Natural killer cell treated with Interleukin-12 subunit alpha and Interleukin-12 subunit beta and Interleukin-15 and Interleukin-18, amount 100 ng/mL, for 72 hours (primary cell): ENCODE results near the gene SLC45A1. TPM values are rescaled to one million over a fixed set of nuclear protein-coding genes. Genes with fewer than 3 reads are reported as not detected.

Source experiments
- ATAC-seq, 2 donors: fragments of 150-1000 bp; cut with Tn5 transposase in 1 of 2; sonication (Bioruptor Pico), chemical (Tn5 transposase) in 1 of 2; 2 replicates each; pipeline ENCODE4 v1.10.0; 2021
- DNase-seq: peaks from one replicate; pipeline ENCODE4 v3.0.0; 2022; ENCODE audit warnings: low spot score
- H3K27ac Mint-ChIP-seq, 2 donors: 1 replicate in 1 of 2; 2 replicates in 1 of 2; pipeline ENCODE4 v1.8.0; 2022; ENCODE audit warnings: mixed read lengths in 2 of 2, mild to moderate bottlenecking in 1 of 2, moderate library complexity in 1 of 2
- H3K27me3 Mint-ChIP-seq, 2 donors: 1 replicate in 1 of 2; 2 replicates in 1 of 2; pipeline ENCODE4 v1.8.0; 2022; ENCODE audit warnings: mixed read lengths in 2 of 2
- H3K36me3 Mint-ChIP-seq: one replicate; pipeline ENCODE4 v1.8.0; 2022; ENCODE audit warnings: mixed read lengths
- H3K4me1 Mint-ChIP-seq, 2 donors: 1 replicate in 1 of 2; 2 replicates in 1 of 2; pipeline ENCODE4 v1.8.0; 2022; ENCODE audit warnings: low read depth in 2 of 2, mixed read lengths in 2 of 2, mild to moderate bottlenecking in 1 of 2
- H3K4me3 Mint-ChIP-seq: one replicate; pipeline ENCODE4 v1.8.0; 2022; ENCODE audit warnings: mixed read lengths
- H3K9me3 Mint-ChIP-seq: 2 replicates; pipeline ENCODE4 v1.8.0; 2022; ENCODE audit warnings: mixed read lengths
- total RNA-seq, 2 donors: library from RNA; stranded (reverse); gene quantifications; one replicate each; pipeline ENCODE4 v1.2.3, GENCODE V29; 2022

Gene SLC45A1
- total RNA-seq, 2 donors from 2014 or later: 0.22 to 0.26 TPM

DNA sequence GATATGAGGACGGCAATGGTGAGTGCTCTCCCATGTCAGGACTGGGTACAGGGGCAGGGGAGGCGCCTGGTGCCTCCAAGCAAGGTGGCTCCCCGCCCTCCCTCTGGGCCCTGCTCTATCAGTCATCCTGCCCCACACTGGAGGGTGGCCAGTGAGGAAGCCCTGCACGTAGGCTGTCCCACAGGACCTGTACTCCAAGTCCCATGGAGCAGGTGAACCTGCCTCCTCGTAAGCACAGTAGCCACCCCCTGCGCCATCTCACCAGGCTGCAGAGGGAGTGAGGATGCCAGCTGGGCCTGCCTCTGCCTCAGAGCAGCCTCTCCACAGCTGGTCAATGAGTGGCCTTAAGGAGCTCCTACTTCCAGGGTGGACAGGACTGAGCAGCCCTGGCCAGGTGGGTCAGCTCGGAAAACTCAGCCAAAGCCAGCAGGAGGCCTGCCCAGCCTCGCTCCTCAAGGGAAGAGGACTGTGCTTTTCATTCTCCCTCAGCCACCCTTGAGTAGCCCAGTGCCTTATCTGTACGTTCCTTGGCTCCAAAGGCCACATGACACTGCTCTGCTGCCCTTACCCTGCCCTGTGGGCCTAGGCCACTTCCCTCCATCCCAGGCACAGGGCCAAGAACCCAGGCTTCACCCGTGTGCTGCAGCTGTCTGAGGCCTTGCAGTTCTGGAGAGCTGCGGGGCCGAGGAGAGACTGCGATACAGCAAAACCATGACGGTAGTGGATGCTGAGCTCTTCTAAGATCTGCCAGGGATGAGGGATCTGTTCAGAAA is 39.6 kb downstream of the SLC45A1 start:
- H3K9me3 Mint-ChIP-seq: no peaks in the 10 kb centered on the region
- ATAC-seq: no peak

DNA sequence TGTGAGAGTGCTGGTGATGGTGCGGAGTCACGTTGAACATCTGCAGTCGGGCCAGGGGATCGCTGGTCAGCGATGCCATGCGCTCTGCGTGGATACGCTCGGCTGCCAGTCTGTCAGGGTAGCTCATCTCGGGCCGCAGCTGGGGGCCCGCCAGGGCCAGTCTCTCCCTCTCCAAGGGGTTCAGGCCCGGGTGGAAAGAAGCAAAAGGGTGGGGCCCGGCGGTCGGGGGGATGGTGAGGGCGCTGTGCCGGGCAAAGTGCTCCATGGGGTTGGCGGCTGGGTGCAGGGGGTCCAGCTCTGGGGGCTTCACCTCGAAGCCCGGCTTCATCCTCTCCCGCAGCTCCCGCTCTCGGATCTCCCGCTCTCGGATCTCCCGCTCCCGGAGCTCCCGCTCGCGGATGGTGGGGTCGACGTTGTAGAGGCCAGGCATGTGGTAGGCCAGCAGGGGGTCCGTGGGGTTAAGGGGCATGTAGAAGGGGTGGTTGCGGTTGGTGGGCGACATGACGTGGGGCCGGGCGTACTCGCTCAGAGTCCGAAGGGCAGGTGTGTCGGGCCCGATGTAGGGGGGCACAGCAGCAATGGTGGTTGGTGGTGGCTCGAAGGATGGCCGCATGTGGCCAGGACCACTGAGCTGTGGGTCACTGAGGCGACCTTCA is 40.5 kb downstream of the SLC45A1 start:
- Mint-ChIP-seq H3K9me3 (no peaks in the 10 kb centered on the region), H3K27ac (no peak overlapping the region), H3K4me3 (no peak overlapping the region), H3K4me1 (peaks cover 0 to 9% of the 10 kb centered on the region in 2 donors), H3K36me3 (no peaks in the 10 kb centered on the region), H3K27me3 (no peaks in the 10 kb centered on the region)
- DNase-seq: no peak
- ATAC-seq: no peak

More for the DNA sequence above, 39.6 kb downstream of the SLC45A1 start:
- Mint-ChIP-seq H3K4me3 (no peak overlapping the region), H3K4me1 (peaks cover 0 to 9% of the 10 kb centered on the region in 2 donors), H3K27me3 (no peaks in the 10 kb centered on the region), H3K27ac (no peak overlapping the region), H3K36me3 (no peaks in the 10 kb centered on the region)
- DNase-seq: no peak

DNA sequence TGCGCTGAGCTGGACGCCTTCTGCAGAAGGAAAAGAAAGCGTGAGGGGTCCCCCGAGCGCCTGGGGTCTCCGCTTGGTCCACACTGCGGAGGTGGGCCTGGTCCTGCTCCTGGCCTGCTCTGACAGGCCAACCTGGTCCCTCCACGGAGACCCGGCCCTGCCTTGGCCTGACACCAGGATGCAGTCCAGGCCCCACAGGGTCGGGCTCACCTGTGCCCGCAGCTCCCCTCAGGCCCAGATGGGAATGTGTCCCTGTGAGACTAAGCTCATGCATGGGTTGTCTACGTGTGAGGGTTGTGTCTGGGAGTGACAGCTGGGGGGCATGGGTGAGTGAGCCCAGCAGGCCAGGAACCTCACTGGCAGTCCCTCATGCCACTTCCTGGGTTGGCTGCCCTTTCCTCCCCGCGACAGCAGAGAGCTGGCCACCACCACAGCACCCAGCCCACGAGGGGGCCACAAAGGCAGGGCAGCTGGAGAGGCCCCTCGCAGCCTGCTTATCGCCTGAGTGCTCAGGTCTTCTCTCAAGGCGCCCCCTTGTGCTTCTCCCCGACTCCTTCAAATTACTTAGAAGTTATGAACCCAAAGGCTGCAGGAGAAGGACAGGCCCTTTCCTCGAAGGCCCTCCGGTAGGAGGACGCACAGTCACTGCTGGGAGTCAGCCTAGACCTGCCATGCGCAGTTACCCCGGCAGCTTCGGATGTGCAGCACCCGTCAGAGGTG is 41.1 kb downstream of the SLC45A1 start:
- Mint-ChIP-seq H3K4me3 (no peak overlapping the region), H3K27me3 (no peaks in the 10 kb centered on the region), H3K27ac (no peak overlapping the region), H3K9me3 (no peaks in the 10 kb centered on the region), H3K4me1 (peaks cover 0 to 9% of the 10 kb centered on the region in 2 donors), H3K36me3 (no peaks in the 10 kb centered on the region)
- ATAC-seq (no peak), DNase-seq (no peak)

DNA sequence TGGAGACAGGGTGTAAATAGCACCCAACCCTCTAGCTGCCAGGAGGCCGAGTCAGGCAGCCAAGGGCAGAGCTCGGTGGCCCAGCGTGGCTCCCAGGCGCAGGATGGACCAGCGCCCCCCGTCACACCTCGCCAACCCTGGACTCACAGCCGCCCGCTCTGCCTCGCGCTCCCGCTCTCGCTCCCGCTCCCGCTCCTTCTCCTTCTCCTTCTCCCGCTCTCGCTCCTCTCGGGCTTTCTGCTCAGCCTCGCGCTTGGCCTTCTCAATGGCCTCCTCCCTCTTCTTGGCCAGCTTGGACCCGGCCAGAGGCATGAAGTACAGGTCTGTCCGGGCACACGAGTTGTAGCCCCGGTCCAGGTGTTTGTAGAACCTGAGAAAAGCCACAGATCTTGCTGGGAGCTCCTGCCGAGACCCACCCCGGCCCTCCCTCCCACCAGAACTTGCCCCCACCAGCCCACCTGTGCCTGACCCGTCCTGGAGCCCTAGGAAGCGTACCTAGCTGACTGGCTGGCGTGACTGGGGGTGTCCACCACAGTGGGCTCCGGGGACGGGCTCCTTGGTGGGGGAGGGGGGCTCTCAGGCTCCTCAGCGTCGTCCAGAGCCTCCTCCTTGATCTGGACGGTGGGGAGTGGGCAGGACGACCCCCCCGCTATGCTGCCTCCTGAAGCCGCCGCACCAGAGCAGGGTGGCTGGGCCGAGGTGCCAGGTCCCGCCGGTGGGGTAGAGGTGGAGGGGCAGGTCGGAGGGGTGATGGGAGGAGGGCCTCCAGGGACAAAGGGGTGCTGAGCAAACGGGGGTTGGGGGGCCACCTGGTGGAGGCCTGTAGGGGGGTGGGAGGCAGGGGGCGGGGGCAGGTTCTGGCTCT is 41.9 kb downstream of the SLC45A1 start:
- H3K36me3 Mint-ChIP-seq: no peaks in the 10 kb centered on the region
- H3K27me3 Mint-ChIP-seq: no peaks in the 10 kb centered on the region
- peaks cover 0 to 9% of the 10 kb centered on the region in 2 donors for H3K4me1 Mint-ChIP-seq
- no peaks in the 10 kb centered on the region for H3K9me3 Mint-ChIP-seq
- H3K27ac Mint-ChIP-seq: no peak overlapping the region
- DNase-seq: no peak
- no peak for ATAC-seq
- H3K4me3 Mint-ChIP-seq: no peak overlapping the region

DNA sequence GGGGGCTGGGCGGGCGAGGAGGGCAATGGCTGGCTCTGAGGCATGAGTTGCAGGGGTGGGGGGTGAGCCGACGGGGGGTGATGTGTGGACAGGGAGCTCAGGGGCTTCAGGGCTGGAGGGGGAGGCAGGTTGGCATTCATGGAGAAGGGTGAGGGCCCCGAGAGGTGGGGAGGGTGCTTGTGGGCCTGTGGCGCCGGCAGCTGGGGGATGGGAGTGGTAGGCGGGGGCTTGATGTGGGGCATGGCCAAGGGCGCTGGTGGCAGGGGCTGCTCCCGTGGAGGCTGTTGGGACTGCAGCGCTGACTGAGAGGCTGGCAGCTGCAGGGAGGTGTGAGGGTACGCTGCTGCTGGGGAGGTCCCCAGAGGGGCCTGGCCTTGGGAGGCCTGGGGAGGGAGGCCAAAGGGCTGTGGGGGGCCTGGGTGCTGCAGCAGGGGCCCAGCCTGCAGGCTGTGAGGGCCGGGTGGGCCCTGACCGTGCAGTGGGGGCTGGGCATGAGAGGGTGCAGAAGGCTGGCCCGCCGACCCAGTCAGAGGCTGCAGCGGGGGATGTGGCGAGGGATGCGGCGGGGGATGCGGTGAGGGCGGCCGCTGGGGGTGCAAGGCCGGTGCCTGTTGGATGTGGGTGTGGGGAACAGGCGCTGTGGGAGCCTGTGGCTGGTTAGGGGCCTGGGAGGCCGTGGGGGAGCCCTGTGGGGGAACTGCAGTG is 42.7 kb downstream of the SLC45A1 start:
- H3K4me3 Mint-ChIP-seq: no peak overlapping the region
- H3K9me3 Mint-ChIP-seq: no peaks in the 10 kb centered on the region
- no peaks in the 10 kb centered on the region for H3K36me3 Mint-ChIP-seq
- H3K27me3 Mint-ChIP-seq: no peaks in the 10 kb centered on the region
- H3K4me1 Mint-ChIP-seq: peaks cover 0 to 9% of the 10 kb centered on the region in 2 donors
- no peak overlapping the region for H3K27ac Mint-ChIP-seq
- DNase-seq (no peak), ATAC-seq (peak in 1 of 2 donors; percentile 7)

DNA sequence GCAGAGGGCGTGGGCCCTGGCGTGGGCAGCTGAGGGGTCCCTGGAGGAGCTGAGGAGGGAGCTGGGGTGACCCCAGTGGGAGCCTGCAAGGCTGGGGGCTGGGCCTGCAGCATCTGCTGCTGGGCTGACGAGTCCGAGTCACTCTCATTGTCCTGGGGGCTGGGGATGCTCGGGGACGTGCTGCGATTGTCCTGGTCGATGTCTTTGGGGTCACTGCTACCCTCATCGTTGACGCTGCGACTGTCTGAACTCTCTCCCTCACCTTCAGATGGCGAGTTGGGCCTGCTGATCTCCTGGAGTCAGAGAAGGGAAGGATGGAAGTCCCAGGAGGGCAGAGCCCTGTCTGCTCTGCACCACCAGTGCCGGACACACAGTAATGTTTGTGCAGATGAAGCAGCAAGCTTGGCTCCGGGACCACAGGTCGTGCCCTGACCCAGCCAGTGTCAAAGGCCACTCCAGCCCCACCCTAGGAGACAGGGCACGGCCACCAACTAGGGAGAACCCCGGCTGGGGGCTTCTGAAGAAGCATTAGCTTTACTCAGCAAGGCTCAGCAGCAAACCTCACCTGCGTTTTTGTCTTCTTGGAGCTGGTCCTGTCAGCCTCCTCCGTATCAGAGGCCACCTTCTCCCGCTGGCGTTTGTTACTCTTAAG is 43.4 kb downstream of the SLC45A1 start:
- H3K27ac Mint-ChIP-seq: no peak overlapping the region
- no peaks in the 10 kb centered on the region for H3K36me3 Mint-ChIP-seq
- ATAC-seq (no peak), DNase-seq (no peak)
- H3K4me3 Mint-ChIP-seq: no peak overlapping the region
- H3K27me3 Mint-ChIP-seq: no peaks in the 10 kb centered on the region
- peaks cover 0 to 9% of the 10 kb centered on the region in 2 donors for H3K4me1 Mint-ChIP-seq
- no peaks in the 10 kb centered on the region for H3K9me3 Mint-ChIP-seq

DNA sequence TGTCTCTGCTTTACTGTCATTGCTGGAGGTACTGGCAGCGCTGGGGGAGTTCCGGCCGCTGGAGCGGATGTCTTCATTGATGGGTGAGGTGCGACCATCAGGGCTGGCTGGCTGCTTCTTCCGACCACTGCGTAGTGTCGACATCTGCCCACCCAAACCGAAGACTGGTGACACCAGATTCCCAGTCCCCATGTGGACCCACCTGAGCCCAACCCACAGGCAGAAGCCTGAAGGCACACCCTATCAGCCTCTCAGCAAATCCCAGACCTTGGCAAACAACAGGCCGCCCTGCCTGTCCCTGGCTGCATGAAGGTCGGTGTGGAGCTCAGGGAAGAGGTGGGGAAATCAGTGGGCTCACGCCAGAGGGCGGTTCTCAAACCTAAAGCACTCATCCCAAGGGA is 44.8 kb downstream of the SLC45A1 start:
- Mint-ChIP-seq H3K27me3 (no peaks in the 10 kb centered on the region), H3K4me1 (peaks cover 0 to 5% of the 10 kb centered on the region in 2 donors), H3K27ac (no peak overlapping the region), H3K9me3 (no peaks in the 10 kb centered on the region), H3K4me3 (no peak overlapping the region), H3K36me3 (no peaks in the 10 kb centered on the region)
- ATAC-seq (no peak), DNase-seq (no peak)

DNA sequence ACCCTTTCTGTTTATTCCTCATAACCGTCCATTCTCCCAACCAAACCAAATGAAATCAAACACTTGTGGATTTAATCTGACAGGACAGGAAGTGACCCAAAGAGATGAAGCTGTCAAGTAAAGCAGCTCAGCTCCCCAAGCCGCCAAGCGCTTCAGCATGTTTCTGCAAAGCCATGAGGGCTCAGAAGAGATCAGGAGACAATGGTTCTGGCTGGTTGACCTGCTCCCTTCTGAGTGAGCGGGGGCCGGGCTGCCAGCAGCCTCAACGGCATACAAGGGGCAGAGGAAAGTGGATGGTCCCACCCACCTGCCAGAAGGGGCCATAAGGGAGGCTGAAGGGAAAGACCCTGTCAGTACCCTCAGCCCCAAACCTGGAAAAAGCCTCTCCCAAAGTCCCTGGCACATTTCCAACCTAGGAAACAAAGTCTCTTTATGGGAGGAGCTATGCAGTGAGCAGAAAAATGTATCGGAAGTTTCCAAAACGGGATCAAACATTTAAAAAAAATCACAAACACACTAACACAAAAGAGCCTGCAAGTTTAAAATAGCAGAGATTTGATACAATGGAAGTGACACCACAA is 45.4 kb downstream of the SLC45A1 start:
- Mint-ChIP-seq H3K27ac (no peak overlapping the region), H3K27me3 (no peaks in the 10 kb centered on the region), H3K4me3 (no peak overlapping the region), H3K4me1 (peaks cover 0 to 2% of the 10 kb centered on the region in 2 donors), H3K9me3 (no peaks in the 10 kb centered on the region), H3K36me3 (no peaks in the 10 kb centered on the region)
- no peak for ATAC-seq
- DNase-seq: no peak

DNA sequence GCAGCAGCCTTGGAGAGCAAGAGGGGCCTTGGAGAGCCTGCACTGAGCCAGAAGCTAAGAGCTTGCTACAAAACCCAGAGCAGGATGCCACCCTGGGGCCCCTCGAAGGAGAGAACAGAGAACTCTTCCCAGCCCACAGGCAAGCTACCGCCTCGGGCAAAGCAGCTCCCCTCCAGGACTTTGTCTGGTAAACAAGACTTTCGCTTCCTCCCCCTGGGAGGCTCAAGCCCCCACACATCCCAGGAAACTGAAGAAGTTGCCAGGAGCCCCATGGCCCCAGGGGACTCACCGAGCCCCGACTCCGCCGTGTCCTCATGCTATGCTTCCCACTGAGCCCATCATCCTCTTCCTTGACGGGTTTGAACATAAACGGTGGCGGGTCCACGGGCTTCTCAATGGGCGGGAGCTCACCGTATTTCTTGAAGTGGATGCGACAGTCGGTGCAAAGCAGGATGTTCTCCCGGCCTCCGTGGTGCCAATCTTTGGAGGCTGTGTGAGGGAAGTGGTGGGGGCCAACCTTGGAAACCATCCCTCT is 45.9 kb downstream of the SLC45A1 start:
- Mint-ChIP-seq H3K27me3 (no peaks in the 10 kb centered on the region), H3K4me3 (no peak overlapping the region), H3K4me1 (peaks cover 0 to 2% of the 10 kb centered on the region in 2 donors), H3K36me3 (no peaks in the 10 kb centered on the region), H3K9me3 (no peaks in the 10 kb centered on the region), H3K27ac (no peak overlapping the region)
- DNase-seq (no peak), ATAC-seq (no peak)

DNA sequence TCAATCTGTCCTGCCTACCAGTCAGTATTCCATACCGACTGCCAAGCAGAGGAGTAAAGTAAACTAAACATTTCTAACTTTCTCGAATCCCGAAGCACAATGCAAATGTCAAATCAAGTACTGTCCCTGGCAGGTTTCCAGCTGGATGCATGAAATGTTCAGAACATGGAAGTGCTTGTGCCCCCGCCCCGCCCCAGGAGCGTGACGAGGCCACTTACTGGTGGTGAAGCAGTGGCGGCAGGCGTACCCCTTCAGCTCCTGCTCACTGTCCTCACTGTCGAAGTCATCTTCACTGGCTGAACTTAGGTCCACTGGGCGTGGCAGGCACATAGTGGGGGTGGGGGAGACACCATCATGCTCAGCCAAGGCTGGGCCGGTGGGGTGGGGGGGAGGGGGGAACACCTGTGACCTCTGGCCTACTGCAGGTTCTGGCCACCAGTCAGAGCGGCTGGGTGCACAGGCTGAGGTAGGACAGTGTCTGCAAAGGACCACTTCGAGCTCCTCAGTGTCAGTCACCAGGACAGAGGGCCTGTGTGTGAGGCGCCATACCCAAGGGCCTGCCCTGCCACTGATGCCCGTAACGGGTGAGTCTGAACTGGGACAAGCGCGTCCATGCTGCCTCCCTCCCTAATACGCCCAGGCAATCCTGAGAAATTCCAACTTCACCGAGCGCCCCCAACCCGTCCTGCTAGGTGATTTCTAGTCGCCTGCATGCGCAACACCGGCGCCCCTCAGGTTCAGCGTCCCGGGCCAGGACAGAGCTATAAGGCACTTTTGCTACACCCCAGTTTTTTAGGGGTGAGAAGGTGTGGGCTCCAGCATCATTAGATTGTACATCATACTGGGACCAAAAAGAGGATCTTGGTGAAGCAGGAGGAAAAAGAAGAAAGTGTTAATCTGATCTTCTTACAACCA is 46.9 kb downstream of the SLC45A1 start:
- Mint-ChIP-seq H3K36me3 (no peaks in the 10 kb centered on the region), H3K4me1 (peaks cover 0 to under 1% of the 10 kb centered on the region in 2 donors), H3K27ac (no peak overlapping the region), H3K4me3 (no peak overlapping the region), H3K27me3 (no peaks in the 10 kb centered on the region), H3K9me3 (no peaks in the 10 kb centered on the region)
- DNase-seq: no peak
- no peak for ATAC-seq

DNA sequence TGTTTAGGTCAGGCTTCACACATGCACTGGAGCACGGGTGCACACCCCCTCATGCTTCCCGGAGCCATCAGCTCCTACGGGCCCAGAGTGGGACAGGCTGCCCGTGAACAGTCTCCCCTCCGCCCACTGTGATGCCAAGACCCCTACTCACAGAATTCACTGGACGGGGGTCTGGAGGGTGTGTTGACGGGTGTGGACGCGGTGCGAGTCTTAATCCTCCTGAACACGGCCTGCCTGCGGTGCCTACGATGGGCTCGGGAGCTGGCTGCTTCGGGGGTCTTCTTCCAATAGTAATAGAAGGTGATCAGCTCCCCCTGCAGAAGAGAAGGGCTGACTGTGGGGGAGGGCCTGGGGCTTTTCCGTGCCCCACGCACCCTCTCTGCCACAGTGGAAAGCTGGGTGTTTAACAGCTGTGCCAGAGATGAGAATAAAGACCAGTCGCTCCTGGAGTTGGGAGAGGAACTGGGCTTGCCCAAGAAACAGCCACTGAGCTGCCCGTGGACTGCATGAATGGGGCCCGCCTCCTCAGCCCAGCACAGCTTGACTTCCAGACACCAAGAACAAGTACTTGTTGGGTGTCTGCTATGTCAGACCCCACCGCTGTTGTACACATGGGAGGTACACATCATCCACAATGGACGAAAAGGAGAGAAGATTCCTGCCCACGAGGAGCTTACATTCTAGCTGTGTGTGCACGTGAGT is 47.9 kb downstream of the SLC45A1 start:
- ATAC-seq (no peak), DNase-seq (no peak)
- H3K36me3 Mint-ChIP-seq: no peaks in the 10 kb centered on the region
- H3K9me3 Mint-ChIP-seq: no peaks in the 10 kb centered on the region
- no peaks in the 10 kb centered on the region for H3K27me3 Mint-ChIP-seq
- no peaks in the 10 kb centered on the region for H3K4me1 Mint-ChIP-seq
- H3K4me3 Mint-ChIP-seq: no peak overlapping the region
- H3K27ac Mint-ChIP-seq: no peak overlapping the region
